Measurements from ENCODE around the gene MCM8.

- no peak for TF ChIP-seq POLR2A (IDR thresholded peaks at IDR 0.05; ENCODE audit: low read length)
- TF ChIP-seq GATA1 (IDR thresholded peaks at IDR 0.05; ENCODE audit: low read depth, low read length) = no peak
These were observed 35.6 kb upstream of the MCM8 start for GRCh38 chr20:5914859-5915258.

Measured in erythroblast (primary cell).